Peyer's patch (tissue), 4 donors: ENCODE results near the gene OLA1.

Experiments
- POLR2A ChIP-seq, 2 donors: fragments of 450-650 bp; IDR thresholded peaks; one replicate each; pipeline ENCODE4 v1.5.1; 2017; ENCODE audit warnings: antibody characterized with exemption in 2 of 2, mild to moderate bottlenecking in 2 of 2, moderate library complexity in 2 of 2
- TF ChIP-seq, protein P1 (sequence below), 6 experiments: fragments of 450-650 bp in 4 of 6; fragments of 200-600 bp in 2 of 6; sonication (generic) in 1 of 6; IDR thresholded peaks; one replicate each; pipeline ENCODE4 v1.5.1; 2017 to 2019; ENCODE audit warnings: antibody characterized with exemption in 6 of 6, mild to moderate bottlenecking in 3 of 6, moderate library complexity in 1 of 6

DNA sequence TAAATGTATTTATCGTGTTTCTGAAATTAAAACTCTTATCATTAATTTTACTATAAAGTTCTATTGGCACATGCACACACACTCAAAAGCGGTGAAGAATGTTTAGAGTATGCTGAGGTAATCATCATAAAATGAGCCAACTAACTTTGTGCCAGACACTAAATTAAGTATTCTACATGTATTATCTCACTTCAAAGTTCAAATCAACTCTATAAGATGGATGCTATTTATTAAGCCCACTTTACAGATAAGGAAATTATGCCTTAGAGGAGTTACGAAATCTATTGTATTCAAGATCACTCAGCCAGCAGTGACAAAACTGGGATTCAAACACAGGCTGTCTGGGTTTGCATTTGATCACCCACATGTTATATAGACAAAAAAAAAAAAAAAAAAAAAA is 24.9 kb downstream of the OLA1 start:
- TF ChIP-seq, protein P1, sequence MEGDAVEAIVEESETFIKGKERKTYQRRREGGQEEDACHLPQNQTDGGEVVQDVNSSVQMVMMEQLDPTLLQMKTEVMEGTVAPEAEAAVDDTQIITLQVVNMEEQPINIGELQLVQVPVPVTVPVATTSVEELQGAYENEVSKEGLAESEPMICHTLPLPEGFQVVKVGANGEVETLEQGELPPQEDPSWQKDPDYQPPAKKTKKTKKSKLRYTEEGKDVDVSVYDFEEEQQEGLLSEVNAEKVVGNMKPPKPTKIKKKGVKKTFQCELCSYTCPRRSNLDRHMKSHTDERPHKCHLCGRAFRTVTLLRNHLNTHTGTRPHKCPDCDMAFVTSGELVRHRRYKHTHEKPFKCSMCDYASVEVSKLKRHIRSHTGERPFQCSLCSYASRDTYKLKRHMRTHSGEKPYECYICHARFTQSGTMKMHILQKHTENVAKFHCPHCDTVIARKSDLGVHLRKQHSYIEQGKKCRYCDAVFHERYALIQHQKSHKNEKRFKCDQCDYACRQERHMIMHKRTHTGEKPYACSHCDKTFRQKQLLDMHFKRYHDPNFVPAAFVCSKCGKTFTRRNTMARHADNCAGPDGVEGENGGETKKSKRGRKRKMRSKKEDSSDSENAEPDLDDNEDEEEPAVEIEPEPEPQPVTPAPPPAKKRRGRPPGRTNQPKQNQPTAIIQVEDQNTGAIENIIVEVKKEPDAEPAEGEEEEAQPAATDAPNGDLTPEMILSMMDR (IDR thresholded peaks at IDR 0.05): no peak
- TF ChIP-seq POLR2A (IDR thresholded peaks at IDR 0.05): no peak
